K562 (cell line): ENCODE measurements around the gene PCDHGB2. TPM values are rescaled to one million over a fixed set of nuclear protein-coding genes. Genes with fewer than 3 reads are reported as not detected.
"Not testable (repeated sequence)": the region's sequence is repeated elsewhere in the genome, so short reads cannot be mapped to it uniquely, and the experiment has no call there.

ENCODE experiments used
- ATAC-seq: fragments of 200-7000 bp; cut with Tn5 transposase; 3 replicates; pipeline ENCODE4 v1.9.1; 2020; ENCODE audit warnings: moderate library complexity
- BruUV-seq: library from RNA; stranded (reverse); fragments of 400-500 nt; replicated peaks from 2 replicates; lab custom pipeline; 2021; lab: Mats Ljungman, UMichigan
- CTCF ChIA-PET: fragments of 300-600 bp; formaldehyde crosslinking; extraction: SDS; loops from one replicate; lab custom pipeline; 2021; ENCODE audit warnings: low intra/inter-chr PET ratio; lab: Yijun Ruan, JAX
- POLR2A ChIA-PET: fragments of 300-600, 350-650 bp; sonication (Branson Sonifier 250); formaldehyde crosslinking; extraction: SDS; loops from one replicate; lab custom pipeline; 2021; ENCODE audit warnings: antibody characterized with exemption, inconsistent platforms; lab: Yijun Ruan, JAX
- DNase-seq, 4 experiments: peaks; one replicate each; pipeline versions ENCODE4 v3.0.0 to v3.0.0-alpha.2; 2011 to 2018; ENCODE audit warnings: low spot score in 3 of 4, mixed read lengths in 3 of 4; ENCODE audit errors: extremely low read depth in 1 of 4
- FAIRE-seq: peaks from 2 replicates; lab custom pipeline; 2011; peaks lifted over from hg19 to GRCh38; lab: Jason Lieb, UNC
- H2AFZ ChIP-seq: 2 replicates; pipeline ENCODE4 v1.6.0; 2011; ENCODE audit warnings: low read depth, low read length, control low read depth, inconsistent platforms
- H3K27ac ChIP-seq: fragments of 200-600 bp; 3 replicates; pipeline ENCODE4 v1.8.0; 2011; ENCODE audit warnings: low read depth, mild to moderate bottlenecking, control low read depth, inconsistent platforms, low read length, moderate library complexity, mixed read lengths; ENCODE audit errors: extremely low read depth
- H3K27me3 ChIP-seq, 2 experiments: fragments of 300-600 bp in 1 of 2; 2 replicates in 1 of 2; 3 replicates in 1 of 2; pipeline versions ENCODE4 v1.6.0 to v1.8.0; 2011; ENCODE audit warnings: inconsistent platforms in 2 of 2, low read length in 2 of 2, mild to moderate bottlenecking in 1 of 2, mixed read lengths in 1 of 2, moderate library complexity in 1 of 2; ENCODE audit not compliant: control insufficient read depth in 2 of 2, insufficient read depth in 2 of 2
- H3K36me3 ChIP-seq: fragments of 300-600 bp; 3 replicates; pipeline ENCODE4 v1.8.0; 2011; ENCODE audit warnings: mild to moderate bottlenecking, low read length, inconsistent platforms; ENCODE audit not compliant: control insufficient read depth, insufficient read depth
- H3K4me1 ChIP-seq, 2 experiments: fragments of 200-600 bp in 1 of 2; replicated peaks in 1 of 2; 2 replicates in 1 of 2; 3 replicates in 1 of 2; pipeline versions ENCODE4 v1.5.1 to v1.8.0; 2011; ENCODE audit warnings: inconsistent platforms in 2 of 2, low read length in 2 of 2, mild to moderate bottlenecking in 1 of 2, mixed read lengths in 1 of 2, moderate library complexity in 1 of 2; ENCODE audit not compliant: control insufficient read depth in 2 of 2, insufficient read depth in 2 of 2
- H3K4me2 ChIP-seq: 2 replicates; pipeline ENCODE4 v1.6.1; 2011; ENCODE audit warnings: low read length, control low read depth, inconsistent platforms, mixed read lengths; ENCODE audit not compliant: insufficient read depth
- H3K4me3 ChIP-seq: fragments of 200-600 bp; sonication (generic), shearing (Covaris generic); 2 replicates; pipeline ENCODE4 v1.5.1; 2016; ENCODE audit warnings: control low read depth, inconsistent platforms
- H3K79me2 ChIP-seq: fragments of 200-600 bp; 3 replicates; pipeline ENCODE4 v1.8.0; 2011; ENCODE audit warnings: low read length, inconsistent platforms; ENCODE audit not compliant: control insufficient read depth, insufficient read depth
- H3K9ac ChIP-seq, 2 experiments: 2 replicates each; pipeline versions ENCODE4 v1.6.0 to v1.6.1; 2011; ENCODE audit warnings: low read depth in 2 of 2, low read length in 2 of 2, control low read depth in 1 of 2, inconsistent platforms in 1 of 2, mild to moderate bottlenecking in 1 of 2, mixed read lengths in 1 of 2; ENCODE audit not compliant: insufficient read depth in 1 of 2
- H3K9me1 ChIP-seq: one replicate; pipeline ENCODE4 v1.6.0; 2011; ENCODE audit warnings: inconsistent platforms, mild to moderate bottlenecking, low read length, moderate library complexity; ENCODE audit not compliant: control insufficient read depth, insufficient read depth
- H3K9me3 ChIP-seq: replicated peaks from 2 replicates; pipeline ENCODE4 v1.5.1; 2011; ENCODE audit warnings: low read depth, low read length, inconsistent platforms; ENCODE audit not compliant: control insufficient read depth, insufficient read depth
- H4K20me1 ChIP-seq: replicated peaks from 2 replicates; pipeline ENCODE4 v1.6.1; 2011; ENCODE audit warnings: low read length, inconsistent platforms, mixed read lengths; ENCODE audit not compliant: control insufficient read depth, insufficient read depth
- NRF1 ChIP-seq, 2 experiments: fragments of 450-650 bp; IDR thresholded peaks in 1 of 2; conservative IDR thresholded peaks in 1 of 2; 2 replicates each; pipeline ENCODE4 v1.6.1; 2014; ENCODE audit warnings: mild to moderate bottlenecking in 2 of 2
- RAD21 ChIP-seq, 2 experiments: fragments of 250-450 bp in 1 of 2; fragments of 450-650 bp in 1 of 2; sonication (Bioruptor Pico) in 1 of 2; formaldehyde crosslinking in 1 of 2; IDR thresholded peaks in 1 of 2; conservative IDR thresholded peaks in 1 of 2; 2 replicates each; pipeline versions ENCODE4 v1.4.0 to v1.8.0; 2020 to 2022; ENCODE audit warnings: mild to moderate bottlenecking in 2 of 2, moderate library complexity in 1 of 2
- ZBTB33 ChIP-seq: sonication (generic); formaldehyde crosslinking; IDR thresholded peaks from 2 replicates; pipeline ENCODE4 v1.8.1; 2023; ENCODE audit warnings: mild to moderate bottlenecking, missing genetic modification reagents
- WGBS: fragments of 100-300 bp; shearing (Covaris generic); methylation state at CpG from one replicate; pipeline ENCODE4 v1.1.6; 2016; ENCODE audit warnings: low coverage, mixed read lengths; ENCODE audit not compliant: insufficient coverage; ENCODE audit errors: missing lambda C conversion rate; 5-methylcytosine and 5-hydroxymethylcytosine counted together
- in situ Hi-C: fragments of 300-500 bp; cut with MboI; formaldehyde crosslinking; loops from 4 replicates; pipeline ENCODE4 v1.15.0; 2018; ENCODE audit warnings: inconsistent platforms, mixed read lengths
- intact Hi-C: fragments of 100-400 bp; cut with micrococcal nuclease; formaldehyde crosslinking; loops from 2 replicates; pipeline ENCODE4 v1.14.2; 2022
- polyA plus RNA-seq, 8 experiments: library from polyadenylated mRNA; depleted of rRNA in 4 of 8; stranded (reverse) in 5 of 8; unstranded in 3 of 8; fragments of >200 nt; fragmentation: Nextera tagmentation in 2 of 8; fragmentation: Illumina TruSeq in 1 of 8; extraction: Ambion mirVana in 2 of 8; extraction: Trizol in 1 of 8; gene quantifications; 2 replicates each; pipeline versions ENCODE4 v1.2.1 to v1.2.3, GENCODE V29; 2011 to 2014; ENCODE audit warnings: inconsistent platforms in 1 of 8, missing spikeins in 1 of 8
- total RNA-seq, 7 experiments: library from RNA; depleted of rRNA in 6 of 7; stranded (reverse); fragments of >200 nt in 6 of 7; fragmentation: Illumina TruSeq in 2 of 7; extraction: Trizol in 2 of 7; gene quantifications; 2 replicates each; pipeline versions ENCODE4 v1.2.1 to v1.2.3, GENCODE V29; 2011 to 2021; ENCODE audit warnings: low replicate concordance in 1 of 7
- TF ChIP-seq, protein P1 (sequence below), 3 experiments: IDR thresholded peaks in 2 of 3; conservative IDR thresholded peaks in 1 of 3; 2 replicates each; pipeline ENCODE4 v1.5.1; 2011 to 2012; ENCODE audit warnings: low read length in 3 of 3, mild to moderate bottlenecking in 3 of 3, control low read depth in 2 of 3, improper control_type of control experiment in 1 of 3, inconsistent platforms in 1 of 3, low read depth in 1 of 3, mixed read lengths in 1 of 3, moderate library complexity in 1 of 3; ENCODE audit not compliant: insufficient read depth in 2 of 3

The PCDHGB2 gene
- total and polyA plus RNA-seq, 9 of the 15 experiments (the other 6 are each of a cell fraction or from before 2014, with no cell fraction given), result 0.06 to 0.54 (median 0.29) TPM; not detected in 1

GRCh38 chr5:141387557-141388311, 27.9 kb downstream of the PCDHGB2 start, which contains the start of gene PCDHGB4:
Gene PCDHGB4 (plus strand): TSS chr5:141387698. CDS start chr5:141387885, 187 bp downstream.
- H4K20me1 ChIP-seq, H3K36me3 ChIP-seq, H3K4me2 ChIP-seq, CTCF ChIA-PET, intact Hi-C loops, H3K79me2 ChIP-seq: not testable (repeated sequence)
- H3K27me3 ChIP-seq, result peaks cover 6 to 35% of the 10 kb centered on the region in 2 experiments; a peak in 4 of 5 replicates
- peak; percentile 66 for FAIRE-seq
- peak; percentile 39; the same call in 1 of the 2 replicates for TF ChIP-seq ZBTB33
- TF ChIP-seq RAD21 (CRISPR knock-in tag; conservative IDR thresholded peaks at IDR 0.05 in 1 of 2, IDR thresholded peaks at IDR 0.05 in 1 of 2), result peak in 1 of 2 experiments; percentile 31; a peak in 1 of 4 replicates
- TF ChIP-seq, protein P1, sequence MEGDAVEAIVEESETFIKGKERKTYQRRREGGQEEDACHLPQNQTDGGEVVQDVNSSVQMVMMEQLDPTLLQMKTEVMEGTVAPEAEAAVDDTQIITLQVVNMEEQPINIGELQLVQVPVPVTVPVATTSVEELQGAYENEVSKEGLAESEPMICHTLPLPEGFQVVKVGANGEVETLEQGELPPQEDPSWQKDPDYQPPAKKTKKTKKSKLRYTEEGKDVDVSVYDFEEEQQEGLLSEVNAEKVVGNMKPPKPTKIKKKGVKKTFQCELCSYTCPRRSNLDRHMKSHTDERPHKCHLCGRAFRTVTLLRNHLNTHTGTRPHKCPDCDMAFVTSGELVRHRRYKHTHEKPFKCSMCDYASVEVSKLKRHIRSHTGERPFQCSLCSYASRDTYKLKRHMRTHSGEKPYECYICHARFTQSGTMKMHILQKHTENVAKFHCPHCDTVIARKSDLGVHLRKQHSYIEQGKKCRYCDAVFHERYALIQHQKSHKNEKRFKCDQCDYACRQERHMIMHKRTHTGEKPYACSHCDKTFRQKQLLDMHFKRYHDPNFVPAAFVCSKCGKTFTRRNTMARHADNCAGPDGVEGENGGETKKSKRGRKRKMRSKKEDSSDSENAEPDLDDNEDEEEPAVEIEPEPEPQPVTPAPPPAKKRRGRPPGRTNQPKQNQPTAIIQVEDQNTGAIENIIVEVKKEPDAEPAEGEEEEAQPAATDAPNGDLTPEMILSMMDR (IDR thresholded peaks at IDR 0.05 in 2 of 3, conservative IDR thresholded peaks at IDR 0.05 in 1 of 3; ENCODE audit: insufficient read depth in 2 of 3, low read depth in 1 of 3, low read length in 3 of 3), result peak; percentile 22 to 47 (median 42); a peak in 2 of 6 replicates
- peak; percentile 78 to 81 for TF ChIP-seq NRF1 (conservative IDR thresholded peaks at IDR 0.05 in 1 of 2, IDR thresholded peaks at IDR 0.05 in 1 of 2)
- TF ChIP-seq, all 486 proteins: peak for 4; not testable (repeated sequence) for 482
- H3K9me1 ChIP-seq, H3K4me3 ChIP-seq, H3K27ac ChIP-seq, BruUV-seq, H3K9me3 ChIP-seq, H2AFZ ChIP-seq, in situ Hi-C loops, H3K9ac ChIP-seq, POLR2A ChIA-PET: not testable (repeated sequence)
- ATAC-seq, result peak; percentile 81
- 16% methylated on average over 15 of the region's 40 CpGs for WGBS
- peak in 1 of 4 experiments; percentile 12 for DNase-seq
- peaks cover 0 to 12% of the 10 kb centered on the region in 2 experiments; a peak in 2 of 5 replicates for H3K4me1 ChIP-seq
